Mucosa of descending colon (tissue), 3 donors: Measurements from ENCODE around the gene ZBED1. TPM values are rescaled to one million over a fixed set of nuclear protein-coding genes. Genes with fewer than 3 reads are reported as not detected.
A peak's percentile ranks its signal among the peaks of the same experiment; 100 is the strongest.
"Not testable (repeated sequence)": the region's sequence is repeated elsewhere in the genome, so short reads cannot be mapped to it uniquely, and the experiment has no call there.

Source experiments
- ATAC-seq: fragments of 200-7000 bp; cut with Tn5 transposase; one replicate; pipeline ENCODE4 v1.9.1; 2020; ENCODE audit warnings: mild to moderate bottlenecking, moderate library complexity
- DNase-seq, 3 donors: peaks; one replicate each; pipeline ENCODE4 v3.0.0-alpha.2; 2020
- H3K36me3 ChIP-seq: fragments of 200-600 bp; one replicate; pipeline ENCODE4 v1.8.0; 2021; ENCODE audit warnings: low read depth, mild to moderate bottlenecking
- H3K4me1 ChIP-seq: fragments of 200-600 bp; one replicate; pipeline ENCODE4 v1.8.0; 2021; ENCODE audit warnings: low read depth, mild to moderate bottlenecking
- H3K4me3 ChIP-seq: fragments of 200-600 bp; one replicate; pipeline ENCODE4 v1.8.0; 2021; ENCODE audit warnings: mild to moderate bottlenecking
- H3K9me3 ChIP-seq: fragments of 200-600 bp; one replicate; pipeline ENCODE4 v1.8.0; 2021; ENCODE audit warnings: mild to moderate bottlenecking
- intact Hi-C, 2 donors: fragments of 100-400 bp; cut with DNase I in 1 of 2; cut with micrococcal nuclease in 1 of 2; formaldehyde crosslinking; loops; one replicate each; pipeline versions ENCODE4 v1.11.0 to v1.11.1; 2022; cut with DNase I, micrococcal nuclease
- total RNA-seq, 3 donors: library from RNA; stranded (reverse); fragmentation: NEBNext Ultra II Directional in 2 of 3; extraction: Animal tissue kit (Norgen Biotek cat#: 25700) in 2 of 3; gene quantifications; one replicate each; pipeline versions ENCODE4 v1.2.1 to v1.2.4, GENCODE V29; 2021 to 2023
- TF ChIP-seq, protein P1 (sequence below): fragments of 200-600 bp; IDR thresholded peaks from one replicate; pipeline ENCODE4 v1.8.0; 2022; ENCODE audit warnings: antibody characterized with exemption, mild to moderate bottlenecking
- donor health status: DM: no; HTN: no; CAD: no; lungs with moderate emphysema.
- donor health status: DM: no; HTN: no; CAD: no.
- donor health status: DM: no; HTN: yes; CAD: no.

The ZBED1 gene
- total RNA-seq, 3 donors from 2014 or later = 43.0 to 71.2 (median 47.8) TPM

DNA sequence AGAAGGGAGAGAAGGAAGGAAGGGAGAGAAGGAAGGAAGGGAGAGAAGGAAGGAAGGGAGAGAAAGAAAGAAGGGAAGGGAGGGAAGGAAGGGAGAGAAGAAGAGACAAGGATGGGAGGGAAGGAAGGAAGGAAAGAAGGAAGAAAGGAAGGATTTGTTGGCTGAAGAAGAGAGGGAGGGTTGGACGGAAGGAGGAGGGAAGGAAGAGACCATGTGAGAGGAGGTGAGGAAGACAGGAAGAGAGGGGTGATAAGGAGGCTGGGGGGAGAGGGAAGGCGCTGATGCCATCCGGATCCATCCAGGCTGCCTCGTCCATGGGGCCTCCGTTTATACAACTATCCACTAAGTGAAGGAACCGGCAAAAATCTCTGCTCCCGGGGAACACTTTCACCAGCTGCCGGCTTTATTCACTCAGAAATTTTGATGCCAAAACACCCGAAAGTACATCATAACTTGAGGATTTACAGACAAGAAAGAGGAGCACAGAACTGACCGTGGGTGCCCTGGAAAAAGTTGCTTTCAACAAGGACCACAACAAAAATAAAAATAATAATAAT, 14.9 kb downstream of the ZBED1 start:
- Histone ChIP-seq H3K36me3 (peaks cover 9% of the 10 kb centered on the region), H3K4me1 (no peaks in the 10 kb centered on the region), H3K9me3 (no peaks in the 10 kb centered on the region), H3K4me3 (no peak overlapping the region)
- intact Hi-C loops = no loop called here
- DNase-seq = no peak
- ATAC-seq = no peak
- TF ChIP-seq, protein P1, sequence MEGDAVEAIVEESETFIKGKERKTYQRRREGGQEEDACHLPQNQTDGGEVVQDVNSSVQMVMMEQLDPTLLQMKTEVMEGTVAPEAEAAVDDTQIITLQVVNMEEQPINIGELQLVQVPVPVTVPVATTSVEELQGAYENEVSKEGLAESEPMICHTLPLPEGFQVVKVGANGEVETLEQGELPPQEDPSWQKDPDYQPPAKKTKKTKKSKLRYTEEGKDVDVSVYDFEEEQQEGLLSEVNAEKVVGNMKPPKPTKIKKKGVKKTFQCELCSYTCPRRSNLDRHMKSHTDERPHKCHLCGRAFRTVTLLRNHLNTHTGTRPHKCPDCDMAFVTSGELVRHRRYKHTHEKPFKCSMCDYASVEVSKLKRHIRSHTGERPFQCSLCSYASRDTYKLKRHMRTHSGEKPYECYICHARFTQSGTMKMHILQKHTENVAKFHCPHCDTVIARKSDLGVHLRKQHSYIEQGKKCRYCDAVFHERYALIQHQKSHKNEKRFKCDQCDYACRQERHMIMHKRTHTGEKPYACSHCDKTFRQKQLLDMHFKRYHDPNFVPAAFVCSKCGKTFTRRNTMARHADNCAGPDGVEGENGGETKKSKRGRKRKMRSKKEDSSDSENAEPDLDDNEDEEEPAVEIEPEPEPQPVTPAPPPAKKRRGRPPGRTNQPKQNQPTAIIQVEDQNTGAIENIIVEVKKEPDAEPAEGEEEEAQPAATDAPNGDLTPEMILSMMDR = no peak

DNA sequence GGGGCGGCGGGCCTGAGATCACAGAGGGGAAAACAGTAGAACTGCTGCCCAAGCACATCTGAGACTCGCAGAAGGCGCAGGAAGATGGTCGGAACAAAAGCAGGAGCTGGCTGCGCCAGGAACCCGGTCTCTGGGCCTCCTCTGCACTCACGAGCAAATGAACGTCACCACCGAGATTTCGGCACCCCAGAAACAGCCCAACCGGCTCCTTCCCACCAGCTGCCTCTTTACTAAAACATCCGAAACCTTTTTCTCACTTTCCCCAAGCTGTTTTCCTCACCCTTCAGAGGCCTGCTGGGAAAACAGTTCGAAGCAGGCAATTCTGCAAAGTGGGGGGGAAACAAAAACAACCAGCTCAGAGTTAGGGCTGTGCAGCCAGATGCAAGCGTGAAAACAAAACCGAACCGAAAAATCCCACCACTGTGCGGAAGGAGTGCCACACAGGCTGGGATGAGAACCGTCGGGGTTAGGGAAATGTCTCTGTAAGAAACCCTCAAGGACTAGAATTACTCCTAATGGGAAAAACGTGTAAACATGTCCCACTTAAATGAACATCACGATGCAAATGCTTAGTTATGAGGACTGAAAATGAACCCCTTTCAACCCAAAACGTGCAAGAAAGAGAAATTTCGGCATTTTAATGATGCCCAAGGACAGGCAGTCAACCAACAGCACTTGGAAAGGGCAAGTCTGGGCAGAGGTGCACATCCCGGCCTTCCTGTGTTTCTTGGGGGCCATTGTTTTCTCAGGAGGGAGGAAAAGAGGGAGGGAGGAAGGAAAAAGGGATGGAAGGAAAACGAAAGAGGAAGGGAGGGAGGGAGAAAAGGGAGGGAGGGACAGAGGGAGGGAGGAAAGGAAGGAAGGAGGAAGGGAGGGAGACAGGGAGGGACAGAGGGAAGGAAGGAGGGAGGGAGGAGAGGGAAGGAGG, 15.8 kb downstream of the ZBED1 start:
- ATAC-seq (no peak), DNase-seq (peak in 1 of 3 donors; percentile 30)
- H3K36me3 ChIP-seq = peaks cover 6% of the 10 kb centered on the region
- intact Hi-C loops = no loop called here
- no peak overlapping the region for H3K4me3 ChIP-seq
- TF ChIP-seq, protein P1 = no peak
- no peaks in the 10 kb centered on the region for H3K9me3 ChIP-seq
- H3K4me1 ChIP-seq = no peaks in the 10 kb centered on the region

DNA sequence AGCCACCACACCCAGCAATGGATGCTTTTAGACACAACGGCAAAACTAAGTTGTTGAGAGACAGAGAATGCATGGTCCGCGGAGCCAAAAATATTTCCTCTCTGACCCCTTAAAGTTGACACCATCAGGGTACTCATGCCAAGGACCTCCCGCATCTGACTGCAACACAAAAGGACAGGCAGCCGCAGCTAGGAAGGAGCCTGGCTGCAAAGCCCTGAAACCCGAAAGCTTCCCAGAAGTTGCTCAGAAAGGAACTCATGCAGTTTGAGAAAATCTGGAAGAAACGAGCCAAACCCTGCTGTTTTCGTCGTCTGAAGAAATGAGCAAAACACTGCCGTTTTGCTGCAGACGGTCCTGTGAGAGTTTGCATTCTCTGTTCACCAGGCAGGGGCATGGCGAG, 16.5 kb downstream of the ZBED1 start:
- ATAC-seq = no peak
- intact Hi-C loops = no loop called here
- peaks cover 3% of the 10 kb centered on the region for H3K36me3 ChIP-seq
- no peak for DNase-seq
- H3K4me1 ChIP-seq = no peaks in the 10 kb centered on the region
- TF ChIP-seq, protein P1 = no peak
- H3K4me3 ChIP-seq = no peak overlapping the region
- no peaks in the 10 kb centered on the region for H3K9me3 ChIP-seq

DNA sequence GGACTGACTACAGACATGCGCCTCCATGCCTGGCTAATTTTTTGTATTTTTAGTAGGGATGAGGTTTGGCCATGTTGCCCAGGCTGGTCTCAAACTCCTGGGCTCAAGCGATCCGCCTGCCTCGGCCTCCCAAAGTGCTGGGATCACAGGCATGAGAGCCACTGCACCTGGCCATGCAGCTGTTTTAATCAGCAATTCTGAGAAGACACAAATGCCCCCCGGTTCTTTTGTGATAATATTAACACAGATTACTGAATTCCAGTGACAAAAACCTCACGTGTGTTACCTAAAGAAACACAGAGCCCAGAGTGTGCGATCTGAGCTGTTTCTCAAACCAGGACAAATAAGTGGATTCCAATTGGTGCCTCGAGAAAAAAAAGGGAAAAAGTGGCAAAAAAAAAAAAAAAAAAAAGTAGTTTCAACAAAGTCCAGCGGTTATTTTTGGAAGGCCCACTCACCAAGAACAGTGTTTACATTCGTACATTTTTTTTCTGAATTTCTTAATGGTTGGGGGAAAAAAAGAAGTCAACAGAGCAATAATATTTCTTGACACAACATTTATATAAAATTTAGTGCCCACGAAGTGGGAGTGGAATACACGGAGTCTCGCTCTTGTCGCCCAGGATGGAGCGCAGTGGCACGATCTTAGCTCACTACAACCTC, 17.2 kb downstream of the ZBED1 start:
- DNase-seq (peak in 1 of 3 donors; percentile 12), ATAC-seq (no peak)
- Histone ChIP-seq H3K9me3 (no peaks in the 10 kb centered on the region), H3K36me3 (no peaks in the 10 kb centered on the region), H3K4me1 (no peaks in the 10 kb centered on the region), H3K4me3 (no peak overlapping the region)
- intact Hi-C loops = no loop called here
- TF ChIP-seq, protein P1 = no peak

DNA sequence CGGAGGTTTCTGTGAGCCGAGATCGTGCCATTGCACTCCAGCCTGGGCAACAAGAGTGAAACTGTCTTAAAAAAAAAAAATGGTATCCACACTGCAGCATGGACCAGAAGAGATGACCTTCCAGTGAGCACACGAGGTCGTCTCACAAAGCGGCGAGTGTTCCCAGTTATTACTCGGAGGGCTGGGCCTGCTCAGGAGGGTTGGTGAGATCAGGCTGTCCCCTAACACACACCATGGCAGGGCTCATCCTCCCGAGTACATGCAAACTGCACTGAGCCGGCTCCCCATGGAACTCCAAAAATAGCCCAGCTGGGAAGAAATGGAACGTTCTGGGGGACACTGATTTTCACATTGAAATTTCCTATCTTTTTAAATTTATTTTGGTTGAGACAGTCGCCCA, 19.2 kb downstream of the ZBED1 start:
- intact Hi-C loops, ATAC-seq, DNase-seq, H3K4me1 ChIP-seq, H3K9me3 ChIP-seq, H3K36me3 ChIP-seq, H3K4me3 ChIP-seq: not testable (repeated sequence)

DNA sequence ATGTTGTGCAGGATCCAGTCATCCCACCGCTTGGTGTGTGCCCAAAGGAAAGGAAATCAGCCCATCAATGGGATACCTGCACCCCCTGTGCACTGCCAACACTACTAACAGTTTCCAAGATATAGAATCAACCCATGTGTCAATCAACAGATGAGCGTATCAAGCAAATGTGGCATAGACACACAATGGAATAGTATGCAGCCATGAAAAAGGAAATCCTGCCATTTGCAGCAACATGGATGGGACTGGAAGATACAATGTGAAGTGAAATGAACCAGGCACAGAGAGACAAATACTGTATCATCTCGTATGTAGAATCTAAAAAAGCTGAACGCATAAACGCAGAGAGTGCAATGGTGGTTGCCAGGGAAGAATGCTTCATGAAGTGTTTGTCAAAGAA, 20.8 kb downstream of the ZBED1 start:
- H3K36me3 ChIP-seq, intact Hi-C loops, H3K9me3 ChIP-seq, H3K4me1 ChIP-seq, ATAC-seq, DNase-seq, H3K4me3 ChIP-seq: not testable (repeated sequence)
